LNCaP clone FGC (cell line): ENCODE data around the gene USP54.

Source experiments
- DNase-seq: peaks from one replicate; pipeline ENCODE4 v3.0.0-alpha.2; 2011; ENCODE audit warnings: low read depth
- H3K4me3 ChIP-seq: 2 replicates; pipeline ENCODE4 v1.5.1; 2011; ENCODE audit warnings: mild to moderate bottlenecking, low read depth, low read length, control low read depth
- CTCF ChIP-seq: IDR thresholded peaks from 2 replicates; pipeline ENCODE4 v1.5.1; 2012; ENCODE audit warnings: mild to moderate bottlenecking; ENCODE audit not compliant: control insufficient read depth, insufficient read depth; ENCODE audit errors: extremely low read depth

USP54 gene

DNA sequence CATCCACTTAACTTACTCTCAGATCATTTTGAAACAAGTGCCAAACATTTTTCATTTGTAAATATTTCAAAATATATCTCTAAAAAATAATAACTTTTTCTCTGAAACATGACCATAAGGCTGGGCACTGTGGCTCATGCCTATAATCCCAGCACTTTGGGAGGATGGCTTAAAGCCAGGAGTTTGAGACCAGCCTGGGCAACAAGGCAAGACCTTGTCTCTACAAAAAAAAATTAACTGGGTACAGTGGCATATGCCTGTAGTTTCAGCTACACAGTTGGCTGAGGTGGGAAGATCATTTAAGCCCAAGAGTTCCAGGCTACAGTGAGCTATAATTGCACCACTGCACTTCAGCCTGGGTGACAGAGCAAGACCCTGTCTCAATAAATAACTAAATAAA is 36.4 kb downstream of the USP54 start:
- no peak for TF ChIP-seq CTCF
- no peak for DNase-seq
- no peak overlapping the region for H3K4me3 ChIP-seq

DNA sequence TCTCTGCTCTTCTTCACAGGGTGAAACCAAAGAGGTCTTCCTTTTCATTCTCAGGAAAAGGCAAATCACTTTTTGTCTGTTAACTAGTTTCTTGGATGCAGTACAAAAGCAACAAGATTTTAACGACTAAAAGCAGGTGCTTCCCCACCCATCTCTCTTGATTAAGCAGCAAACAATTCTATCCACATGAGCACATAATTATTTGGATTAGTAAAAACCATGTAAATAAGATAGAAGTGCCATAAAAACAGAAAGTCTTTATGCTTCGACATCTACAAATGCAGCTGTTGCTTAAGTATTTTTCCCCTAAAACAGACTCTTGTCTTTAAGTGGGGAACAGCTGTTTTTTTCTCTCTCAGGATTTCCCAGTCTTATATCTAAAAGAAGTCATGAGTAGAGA is 37.4 kb downstream of the USP54 start:
- H3K4me3 ChIP-seq: peak overlapping the region; percentile 3; the same call in 1 of the 2 replicates
- DNase-seq: no peak
- TF ChIP-seq CTCF: no peak

- H3K4me3 ChIP-seq: peak overlapping the region; percentile 3; the same call in 1 of the 2 replicates
- no peak for TF ChIP-seq CTCF
- peak; percentile 79 for DNase-seq
These were observed 38.1 kb downstream of the USP54 start for GRCh38 chr10:73552819-73553715.

- no peak for TF ChIP-seq CTCF
- no peak overlapping the region for H3K4me3 ChIP-seq
- DNase-seq: no peak
These were observed 39.6 kb downstream of the USP54 start for GRCh38 chr10:73551515-73551914.

DNA sequence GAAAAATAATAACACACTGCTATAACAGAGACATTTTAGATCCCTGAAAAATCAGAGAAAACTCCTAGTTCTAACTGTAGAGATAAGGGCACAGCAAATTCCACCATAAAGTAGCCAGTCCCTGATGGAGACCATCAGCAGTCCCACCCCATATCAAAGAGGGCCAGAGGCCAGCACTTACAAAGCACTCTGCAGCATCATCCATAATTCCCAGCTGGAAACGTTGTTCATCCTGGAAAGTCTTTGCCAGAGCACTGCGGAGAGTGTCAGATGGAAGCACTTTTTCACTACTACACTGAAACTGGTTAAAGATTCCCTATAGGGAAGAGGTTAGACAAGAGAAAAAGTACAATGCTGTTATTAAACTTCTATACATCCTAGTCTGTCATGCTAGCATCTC is 45.8 kb downstream of the USP54 start:
- TF ChIP-seq CTCF: no peak
- H3K4me3 ChIP-seq: no peak overlapping the region
- no peak for DNase-seq

DNA sequence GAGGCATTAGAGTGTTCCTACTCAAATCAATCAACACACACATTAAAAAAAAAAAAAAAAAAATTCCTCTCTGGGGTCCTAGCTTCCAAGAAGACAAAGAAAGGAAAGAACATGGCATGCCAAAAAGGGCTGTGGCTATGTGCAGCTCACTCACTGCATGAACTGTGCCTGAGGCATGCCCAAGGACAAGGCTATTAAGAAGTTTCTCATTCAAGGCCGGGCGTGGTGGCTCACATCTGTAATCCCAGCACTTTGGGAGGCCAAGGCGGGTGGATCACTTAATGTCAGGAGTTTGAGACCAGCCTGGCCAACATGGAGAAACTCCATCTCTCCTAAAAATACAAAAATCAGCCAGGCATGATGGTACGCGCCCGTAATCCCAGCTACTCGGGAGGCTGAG is 53.4 kb downstream of the USP54 start:
- no peak for TF ChIP-seq CTCF
- no peak overlapping the region for H3K4me3 ChIP-seq
- no peak for DNase-seq

DNA sequence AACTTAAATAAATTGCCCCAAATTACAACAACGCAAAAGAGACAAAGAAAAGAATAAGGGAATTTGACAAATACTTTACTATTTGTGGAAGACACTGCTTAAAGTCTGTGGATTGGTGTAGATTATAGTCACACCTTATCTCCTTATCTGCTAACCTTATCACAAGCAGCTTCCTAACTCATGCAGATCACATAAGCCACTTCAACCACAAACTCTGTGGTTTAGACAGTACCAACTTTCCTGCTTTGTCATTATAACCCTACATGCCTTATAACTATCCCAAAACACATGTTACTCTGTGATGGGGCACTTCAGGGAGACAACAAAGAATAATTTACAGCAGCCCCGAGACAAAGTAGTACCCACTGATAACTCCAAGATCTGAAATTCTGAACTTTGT is 53.9 kb downstream of the USP54 start:
- TF ChIP-seq CTCF: no peak
- H3K4me3 ChIP-seq: no peak overlapping the region
- DNase-seq: no peak
